Measurements from ENCODE around the gene SCFD2.
A peak's percentile ranks its signal among the peaks of the same experiment; 100 is the strongest.

Gene SCFD2

GRCh38 chr4:52869196-52869595 is 496.7 kb downstream of the SCFD2 start:
- DNase-seq = peak; percentile 57

GRCh38 chr4:52868133-52868532 is 497.7 kb downstream of the SCFD2 start:
- DNase-seq = no peak

DNA sequence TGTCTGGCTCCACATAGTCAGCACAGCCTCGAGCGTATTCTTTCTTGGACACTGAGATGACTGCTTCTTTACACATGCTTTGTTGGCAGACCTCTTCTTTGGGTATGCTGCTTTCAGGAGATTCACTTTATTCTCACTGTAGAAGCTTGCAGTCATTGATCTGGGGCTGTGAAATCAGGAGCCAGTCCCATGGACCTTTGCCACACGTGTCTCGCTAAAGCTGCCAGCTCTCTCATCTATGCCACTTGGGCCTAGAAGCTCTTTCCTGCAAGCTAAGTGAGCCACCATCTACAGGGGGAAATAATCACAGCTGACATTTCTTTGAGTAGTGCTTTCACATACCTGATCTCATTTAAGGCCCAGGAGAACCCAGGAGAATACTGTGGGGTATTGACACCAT is 498.7 kb downstream of the SCFD2 start:
- DNase-seq = no peak

- DNase-seq = no peak
Observed at GRCh38 chr4:52866734-52867133, 499.1 kb downstream of the SCFD2 start.

- DNase-seq = no peak
Observed at GRCh38 chr4:52865300-52865699, 500.6 kb downstream of the SCFD2 start.

GRCh38 chr4:52864793-52865192 is 501.1 kb downstream of the SCFD2 start:
- DNase-seq = peak; percentile 72

- DNase-seq = no peak
Observed at GRCh38 chr4:52863324-52863723, 502.5 kb downstream of the SCFD2 start.

GRCh38 chr4:52862639-52863161 is 503.2 kb downstream of the SCFD2 start:
- DNase-seq = no peak

GRCh38 chr4:52861879-52862616 is 503.8 kb downstream of the SCFD2 start, which contains the start of gene RASL11B:
RASL11B (plus strand) TSS chr4:52862317; CDS start chr4:52862508, 191 bp downstream.
- peak; percentile 74 for DNase-seq

GRCh38 chr4:52861171-52861823 is 504.6 kb downstream of the SCFD2 start:
- no peak for DNase-seq

GRCh38 chr4:52860361-52860760 is 505.5 kb downstream of the SCFD2 start:
- no peak for DNase-seq

DNA sequence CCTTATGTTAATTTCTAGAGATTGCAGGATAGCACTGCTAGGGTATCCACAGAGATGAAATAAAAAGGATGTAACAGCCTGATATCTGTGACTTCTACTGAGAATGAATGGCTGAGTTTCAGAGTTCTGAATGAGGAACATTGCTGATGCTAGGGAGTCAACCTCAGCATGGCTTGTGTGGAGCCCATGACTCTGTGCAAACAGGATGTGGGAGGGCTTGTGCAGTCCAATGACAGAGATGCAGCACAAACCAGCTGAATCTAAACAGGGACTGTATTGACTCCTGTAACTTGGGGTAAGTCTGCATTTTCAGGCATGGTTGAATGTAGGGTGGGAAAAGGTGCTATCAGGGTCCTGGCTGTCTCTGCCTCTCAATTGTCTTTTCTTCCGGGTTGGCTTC is 509.1 kb downstream of the SCFD2 start:
- no peak for DNase-seq

DNA sequence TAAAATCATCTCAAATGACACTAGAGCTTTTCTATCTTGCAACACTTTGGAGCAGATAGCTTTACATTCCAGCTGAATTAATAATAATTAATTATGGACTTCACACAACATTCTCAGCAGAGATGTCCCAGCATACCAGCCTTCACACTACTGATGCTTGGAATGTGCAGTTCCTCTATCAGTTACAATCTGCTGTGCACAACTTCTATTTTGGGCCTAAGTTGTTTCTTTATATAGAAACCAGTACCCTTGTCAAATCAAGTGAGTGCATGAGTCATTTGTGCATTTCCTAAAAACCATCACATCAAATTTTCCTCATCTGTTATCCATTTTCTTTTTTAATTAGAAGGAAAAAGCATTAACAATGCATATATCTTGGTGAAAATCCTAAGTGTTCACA is 512.5 kb downstream of the SCFD2 start:
- DNase-seq = peak; percentile 95

- DNase-seq = no peak
Observed at GRCh38 chr4:52852711-52853110, 513.1 kb downstream of the SCFD2 start.

- DNase-seq = no peak
Observed at GRCh38 chr4:52852041-52852440, 513.8 kb downstream of the SCFD2 start.

DNA sequence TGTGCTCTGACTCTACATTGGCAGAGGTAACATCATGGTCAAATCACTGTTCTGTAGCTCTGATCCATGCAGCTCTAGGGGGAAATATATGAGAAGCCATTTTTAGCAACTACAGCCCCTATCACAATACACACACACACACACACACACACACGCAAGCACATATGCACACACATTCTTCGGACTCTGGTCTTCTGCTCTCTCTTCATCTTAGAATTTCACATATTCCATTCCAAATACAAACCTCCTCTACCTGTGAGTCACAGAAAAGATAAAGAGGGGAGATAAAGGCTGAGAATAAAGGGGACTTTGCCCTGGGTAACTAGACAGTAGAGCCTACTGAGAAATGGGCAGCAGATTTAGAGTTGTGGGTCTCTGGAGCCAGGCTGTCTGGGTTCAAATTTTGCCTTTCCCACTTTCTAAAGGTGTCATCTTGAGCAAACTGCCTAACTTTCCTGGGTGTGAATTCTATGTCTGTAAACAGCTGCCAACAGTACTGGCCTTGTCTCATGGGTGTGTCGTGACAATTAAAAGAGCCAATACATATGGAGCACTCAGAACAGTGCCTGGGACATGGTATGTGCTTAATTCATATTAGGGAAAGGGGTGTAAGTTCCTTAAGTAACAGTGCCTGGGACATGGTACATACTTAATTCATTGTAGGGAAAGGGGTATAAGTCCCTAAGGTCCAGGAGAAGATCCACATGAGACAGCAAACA is 515.3 kb downstream of the SCFD2 start:
- DNase-seq = no peak

GRCh38 chr4:52848254-52848653 is 517.6 kb downstream of the SCFD2 start:
- DNase-seq = no peak

DNA sequence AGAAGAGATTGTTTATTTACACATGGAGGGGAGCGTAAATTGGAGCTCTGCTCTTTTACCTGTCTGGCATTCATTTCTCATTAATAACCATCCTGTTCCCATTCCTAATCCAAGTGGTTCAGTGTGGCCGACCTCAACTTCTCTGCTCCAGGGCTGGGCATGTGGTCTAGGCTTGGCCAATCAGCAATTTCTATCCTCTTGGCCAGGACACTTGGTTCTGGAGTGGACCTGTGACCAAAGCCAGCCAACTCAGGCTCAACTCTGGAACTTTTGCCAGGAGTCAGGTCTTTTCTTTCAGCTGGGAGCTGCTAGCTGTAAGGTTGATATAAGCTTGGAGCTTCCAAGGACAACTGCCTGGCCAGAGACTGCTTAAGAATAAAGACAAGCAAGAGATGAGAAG is 519.4 kb downstream of the SCFD2 start:
- no peak for DNase-seq

DNA sequence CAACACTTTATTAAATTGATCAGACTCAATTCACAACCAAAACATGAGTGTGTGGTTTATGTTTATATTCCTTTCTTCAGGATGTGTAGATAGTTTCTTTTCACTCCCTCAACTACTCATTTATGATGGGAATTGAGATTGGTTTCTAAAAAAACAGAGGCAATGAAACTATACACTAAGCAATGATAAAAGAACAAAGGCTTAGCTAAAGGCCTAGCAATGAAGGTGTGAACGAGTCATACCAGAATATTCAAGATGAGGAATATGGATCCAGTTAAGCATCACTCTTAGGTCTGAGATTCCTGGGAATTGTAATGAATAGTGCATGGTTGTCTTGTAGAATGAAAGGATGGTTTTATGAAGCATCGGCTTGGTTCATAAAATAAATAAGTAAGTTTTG is 521.3 kb downstream of the SCFD2 start:
- no peak for DNase-seq

DNA sequence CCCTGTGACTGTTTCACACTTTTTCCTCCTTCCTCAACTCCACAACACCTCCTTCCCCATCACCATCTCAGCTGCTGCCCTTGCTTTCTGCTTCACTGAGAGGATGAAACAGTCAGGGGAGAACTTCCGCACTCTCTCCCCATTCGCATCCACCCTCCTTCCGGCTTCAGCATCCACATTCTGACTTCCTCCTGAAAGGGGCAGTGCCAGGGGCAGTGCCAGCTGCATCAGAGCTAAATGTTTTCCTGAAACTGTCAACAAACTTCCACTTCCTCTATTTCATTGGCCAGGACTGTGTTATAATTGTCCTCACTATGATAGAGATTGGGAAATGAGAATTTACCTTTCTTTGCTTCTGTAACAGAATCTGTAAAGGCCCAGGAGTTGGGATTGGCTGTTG is 521.9 kb downstream of the SCFD2 start:
- DNase-seq = no peak

- no peak for DNase-seq
Observed at GRCh38 chr4:52843351-52843750, 522.5 kb downstream of the SCFD2 start.

DNA sequence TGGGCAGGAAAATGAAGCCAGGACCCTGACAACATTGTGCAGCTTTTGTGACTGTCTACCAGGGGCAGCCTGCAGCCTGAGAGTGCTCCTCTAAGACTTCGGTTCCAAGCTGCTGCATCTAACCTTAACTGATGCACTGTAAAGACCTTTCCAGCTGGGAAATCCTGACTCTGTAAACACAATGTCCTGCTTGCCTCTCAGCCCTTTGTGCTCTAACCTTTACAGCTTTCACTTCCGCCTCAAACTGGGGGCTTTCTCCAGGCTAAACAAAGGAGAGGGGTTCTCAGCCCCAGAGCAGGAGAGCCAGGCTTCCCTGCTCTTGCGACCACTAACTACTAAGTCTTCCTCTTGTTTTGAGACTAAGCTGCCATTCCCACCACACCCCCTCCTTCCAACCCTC is 523.1 kb downstream of the SCFD2 start:
- no peak for DNase-seq

DNA sequence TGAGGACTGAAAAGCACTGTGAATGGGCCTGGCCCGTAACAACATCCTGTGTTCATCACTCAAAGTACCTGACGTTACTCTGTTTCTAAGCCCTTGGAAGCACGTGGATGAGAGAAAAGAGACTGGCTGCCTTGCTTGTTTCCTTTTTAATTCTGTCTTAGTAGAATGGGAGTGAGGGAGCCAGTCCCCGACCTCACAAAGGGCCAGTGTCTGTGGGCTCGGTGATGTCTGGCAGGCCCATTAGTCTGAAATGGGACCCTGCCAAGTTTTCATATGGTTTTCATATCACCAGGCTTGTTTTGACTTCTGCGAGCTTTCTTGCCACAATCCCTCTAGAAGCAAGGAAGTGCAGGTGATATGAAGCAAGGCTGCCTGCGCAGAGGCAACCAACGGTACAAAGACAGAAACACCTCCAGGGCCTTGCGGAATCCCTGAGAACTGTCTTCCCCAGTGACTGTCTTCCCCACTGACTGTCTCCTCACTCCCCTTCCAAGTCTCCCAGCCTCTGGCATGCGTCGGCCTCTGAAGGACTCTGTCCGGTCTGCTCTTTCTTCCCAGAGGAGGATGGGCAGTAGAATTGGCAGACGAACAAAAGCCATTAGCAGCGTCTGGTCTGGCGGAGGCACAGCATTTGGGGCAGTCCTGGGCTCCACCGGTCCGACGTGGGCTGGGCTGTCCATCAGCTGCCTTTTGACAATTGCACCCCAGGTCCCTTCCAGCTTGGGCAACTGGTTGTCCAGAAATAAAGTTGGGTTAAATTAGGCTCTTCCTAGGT is 524.0 kb downstream of the SCFD2 start:
- no peak for DNase-seq

Data from fibroblast of skin of right quadriceps (primary cell).